Psoas muscle (tissue), 8 donors: Measurements from ENCODE around the gene TAGLN2. TPM values are rescaled to one million over a fixed set of nuclear protein-coding genes. Genes with fewer than 3 reads are reported as not detected.

ENCODE experiments used
- ATAC-seq, 4 donors: fragments of 200-7000 bp; cut with Tn5 transposase; one replicate each; pipeline ENCODE4 v1.9.1; 2020; ENCODE audit warnings: moderate library complexity in 3 of 4, mild to moderate bottlenecking in 2 of 4
- DNase-seq, 2 donors: peaks; one replicate each; pipeline ENCODE4 v3.0.0-alpha.2; 2020
- H3K27ac ChIP-seq: fragments of 200-600 bp; one replicate; pipeline ENCODE4 v1.8.0; 2022
- H3K27me3 ChIP-seq, 3 donors: fragments of 200-600 bp in 1 of 3; one replicate each; pipeline versions ENCODE4 v1.6.1 to v1.8.0; 2013 to 2022; ENCODE audit warnings: low read length in 2 of 3, mild to moderate bottlenecking in 2 of 3, moderate library complexity in 1 of 3; ENCODE audit not compliant: insufficient read depth in 3 of 3
- H3K36me3 ChIP-seq, 2 donors: fragments of 200-600 bp in 1 of 2; one replicate each; pipeline versions ENCODE4 v1.6.1 to v1.8.0; 2013 to 2022; ENCODE audit warnings: low read depth in 1 of 2, mild to moderate bottlenecking in 1 of 2, moderate library complexity in 1 of 2; ENCODE audit not compliant: insufficient read depth in 1 of 2
- H3K4me1 ChIP-seq: fragments of 200-600 bp; one replicate; pipeline ENCODE4 v1.8.0; 2022
- H3K4me3 ChIP-seq: fragments of 200-600 bp; one replicate; pipeline ENCODE4 v1.8.0; 2022; ENCODE audit warnings: mild to moderate bottlenecking
- H3K9me3 ChIP-seq: fragments of 200-600 bp; one replicate; pipeline ENCODE4 v1.8.0; 2022
- WGBS, 3 donors: extraction: QIAGEN DNeasy Blood & Tissue Kit; methylation state at CpG; one replicate each; pipeline versions ENCODE4 v1.1.6 to v1.1.7; 2013; 5-methylcytosine and 5-hydroxymethylcytosine counted together
- intact Hi-C, 2 donors: fragments of 100-400 bp; cut with DNase I; formaldehyde crosslinking; loops; one replicate each; pipeline versions ENCODE4 v1.11.0 to v1.14.2; 2022
- polyA plus RNA-seq, 3 donors: library from polyadenylated mRNA; stranded (reverse); fragments of 200-250 nt; gene quantifications; one replicate each; pipeline ENCODE4 v1.2.3, GENCODE V29; 2013
- total RNA-seq, 4 donors: library from RNA; stranded (reverse); fragmentation: NEBNext Ultra II Directional in 2 of 4; extraction: Animal tissue kit (Norgen Biotek cat#: 25700) in 2 of 4; gene quantifications; one replicate each; pipeline versions ENCODE4 v1.2.1 to v1.2.4, GENCODE V29; 2021 to 2023
- TF ChIP-seq, protein P1 (sequence below): fragments of 200-600 bp; IDR thresholded peaks from one replicate; pipeline ENCODE4 v1.8.0; 2022; ENCODE audit warnings: antibody characterized with exemption
- donor health status: healthy with polysubstance abuse.
- donor health status: DM: no; HTN: no; CAD: no; lungs with moderate emphysema.
- donor health status: Bipolar disorder and iron deficiency.
- donor health status: healthy.
- donor health status: DM: yes; HTN: yes; CAD: no.
- donor health status: DM: no; HTN: no; CAD: no.
- donor health status: DM: no; HTN: no; CAD: no.
- donor health status: DM: yes; HTN: yes; CAD: no.

Gene TAGLN2
- total and polyA plus RNA-seq, 7 donors: 29.6 to 91.6 (median 46.0) TPM

GRCh38 chr1:159915571-159916241, 9.6 kb downstream of the TAGLN2 start:
- no peak for DNase-seq
- TF ChIP-seq, protein P1, sequence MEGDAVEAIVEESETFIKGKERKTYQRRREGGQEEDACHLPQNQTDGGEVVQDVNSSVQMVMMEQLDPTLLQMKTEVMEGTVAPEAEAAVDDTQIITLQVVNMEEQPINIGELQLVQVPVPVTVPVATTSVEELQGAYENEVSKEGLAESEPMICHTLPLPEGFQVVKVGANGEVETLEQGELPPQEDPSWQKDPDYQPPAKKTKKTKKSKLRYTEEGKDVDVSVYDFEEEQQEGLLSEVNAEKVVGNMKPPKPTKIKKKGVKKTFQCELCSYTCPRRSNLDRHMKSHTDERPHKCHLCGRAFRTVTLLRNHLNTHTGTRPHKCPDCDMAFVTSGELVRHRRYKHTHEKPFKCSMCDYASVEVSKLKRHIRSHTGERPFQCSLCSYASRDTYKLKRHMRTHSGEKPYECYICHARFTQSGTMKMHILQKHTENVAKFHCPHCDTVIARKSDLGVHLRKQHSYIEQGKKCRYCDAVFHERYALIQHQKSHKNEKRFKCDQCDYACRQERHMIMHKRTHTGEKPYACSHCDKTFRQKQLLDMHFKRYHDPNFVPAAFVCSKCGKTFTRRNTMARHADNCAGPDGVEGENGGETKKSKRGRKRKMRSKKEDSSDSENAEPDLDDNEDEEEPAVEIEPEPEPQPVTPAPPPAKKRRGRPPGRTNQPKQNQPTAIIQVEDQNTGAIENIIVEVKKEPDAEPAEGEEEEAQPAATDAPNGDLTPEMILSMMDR: no peak
- WGBS, 3 donors: 41 to 52% (median 46%) methylated on average over 5 of the region's 5 CpGs
- H3K36me3 ChIP-seq: peaks cover 0 to 21% of the 10 kb centered on the region in 2 donors
- intact Hi-C loops: no loop called here
- peaks cover 14% of the 10 kb centered on the region for H3K4me1 ChIP-seq
- no peak overlapping the region for H3K27ac ChIP-seq
- H3K9me3 ChIP-seq: no peaks in the 10 kb centered on the region
- no peak overlapping the region for H3K4me3 ChIP-seq
- H3K27me3 ChIP-seq: no peaks in the 10 kb centered on the region
- ATAC-seq: no peak

- Histone ChIP-seq H3K9me3 (no peaks in the 10 kb centered on the region), H3K36me3 (peaks cover 0 to 11% of the 10 kb centered on the region in 2 donors), H3K4me3 (no peak overlapping the region), H3K27ac (no peak overlapping the region), H3K27me3 (no peaks in the 10 kb centered on the region), H3K4me1 (peaks cover 11% of the 10 kb centered on the region)
- ATAC-seq: no peak
- WGBS, 3 donors: 93 to 96% (median 94%) methylated on average over 10 of the region's 10 CpGs
- TF ChIP-seq, protein P1: no peak
- intact Hi-C loops: no loop called here
- DNase-seq: no peak
These were observed 10.9 kb downstream of the TAGLN2 start for GRCh38 chr1:159914252-159915018.

DNA sequence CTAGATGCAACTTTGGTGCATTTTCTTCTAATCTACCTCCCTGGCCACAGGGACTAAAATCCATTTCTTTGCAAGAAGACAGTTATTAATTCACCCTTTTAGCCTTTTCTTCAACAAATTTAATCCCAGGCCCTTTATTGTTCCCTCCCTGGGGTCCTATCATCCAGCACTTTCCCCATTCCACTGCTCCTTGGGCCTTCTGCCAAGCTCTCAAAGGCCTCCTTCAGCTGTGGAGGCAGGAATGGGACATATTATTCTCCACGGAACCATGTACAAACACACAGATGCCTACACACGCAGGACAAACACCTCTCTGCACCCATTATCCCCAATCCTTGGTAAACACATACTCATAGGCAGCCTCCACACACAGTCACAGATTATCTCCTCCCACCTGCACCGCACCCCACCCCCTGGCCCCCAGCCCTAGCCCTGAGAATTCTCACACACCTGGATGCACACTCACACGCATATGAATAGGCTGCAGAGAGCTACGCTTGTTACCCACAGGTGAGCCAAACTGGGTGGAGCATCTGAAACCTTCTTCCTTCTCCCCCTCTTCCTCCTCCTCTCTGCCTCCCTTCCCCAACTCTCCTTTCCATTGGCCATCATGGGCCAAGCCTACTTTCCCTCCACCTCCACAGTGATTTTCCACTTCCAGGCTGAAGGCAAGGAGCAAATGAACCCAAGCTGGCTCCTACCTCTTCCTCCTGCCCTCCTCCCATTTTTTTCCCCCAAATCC, 11.7 kb downstream of the TAGLN2 start:
- peaks cover 4% of the 10 kb centered on the region for H3K4me1 ChIP-seq
- WGBS, 3 donors: 62 to 80% (median 77%) methylated on average over 5 of the region's 5 CpGs

GRCh38 chr1:159911326-159912070, 13.8 kb downstream of the TAGLN2 start:
- Histone ChIP-seq H3K4me1 (peaks cover under 1% of the 10 kb centered on the region), H3K36me3 (no peaks in the 10 kb centered on the region), H3K27ac (peak overlapping the region; percentile 37), H3K9me3 (no peaks in the 10 kb centered on the region), H3K4me3 (no peak overlapping the region), H3K27me3 (no peaks in the 10 kb centered on the region)
- ATAC-seq (no peak), DNase-seq (no peak)
- TF ChIP-seq, protein P1: no peak
- WGBS, 3 donors: 82 to 90% (median 83%) methylated on average over 6 of the region's 6 CpGs
- intact Hi-C loops: no loop called here

More for the DNA sequence above, 11.7 kb downstream of the TAGLN2 start:
- no peak overlapping the region for H3K27ac ChIP-seq
- no peak overlapping the region for H3K4me3 ChIP-seq
- no peaks in the 10 kb centered on the region for H3K9me3 ChIP-seq
- TF ChIP-seq, protein P1: no peak
- no peak for ATAC-seq
- intact Hi-C loops: no loop called here
- peaks cover 0 to 2% of the 10 kb centered on the region in 2 donors for H3K36me3 ChIP-seq
- no peaks in the 10 kb centered on the region for H3K27me3 ChIP-seq
- peak in 1 of 2 donors; percentile 49 for DNase-seq
